ENCODE measurements around the gene CERS6.

The CERS6 gene

DNA sequence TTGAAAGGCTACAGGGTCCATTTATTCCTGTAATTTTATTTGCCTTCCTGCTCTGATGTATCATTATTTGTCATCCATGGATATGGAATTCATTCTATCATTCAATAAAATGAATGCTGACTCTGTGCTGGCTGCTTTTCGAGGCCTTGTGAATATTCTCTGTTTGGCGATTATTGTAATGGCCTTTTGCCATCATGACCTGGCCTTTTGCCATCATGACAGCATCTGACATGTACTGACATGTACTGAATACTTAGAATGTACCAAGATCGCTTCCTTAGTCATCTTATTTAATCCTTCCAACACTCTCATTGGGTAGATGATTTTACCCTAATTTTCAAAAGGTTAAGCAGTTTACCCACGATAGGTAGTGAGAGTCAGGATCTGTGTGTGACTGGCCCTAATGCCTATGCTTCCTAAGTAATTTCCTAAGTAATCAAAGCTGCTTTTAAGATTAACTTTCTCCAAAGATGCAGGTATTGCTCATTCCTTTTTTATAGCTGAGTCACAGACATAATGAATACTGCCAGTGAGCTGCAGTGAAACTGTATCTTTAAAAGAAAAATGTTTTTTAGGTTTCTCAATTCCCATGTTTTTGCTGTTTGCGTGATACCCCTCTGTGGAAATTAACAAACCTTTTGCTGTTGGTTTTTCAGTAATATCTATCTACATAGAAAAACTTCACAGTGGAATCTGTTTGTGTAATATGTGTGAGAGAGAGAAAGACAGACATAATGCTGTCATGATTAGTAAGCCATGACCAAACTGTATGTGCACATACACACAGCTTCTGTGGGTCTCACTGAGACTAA lies 127.8 kb downstream of the CERS6 start:
- Mint-ChIP-seq H3K4me1 (peaks cover 5% of the 10 kb centered on the region), H3K9me3 (no peaks in the 10 kb centered on the region), H3K36me3 (ENCODE audit: insufficient read depth) (no peaks in the 10 kb centered on the region), H3K27me3 (no peaks in the 10 kb centered on the region), H3K4me3 (no peak overlapping the region), H3K27ac (ENCODE audit: low read depth) (no peak overlapping the region)
- ATAC-seq (replicated peaks; ENCODE audit: extremely low read depth, poor library complexity, severe bottlenecking) (no peak), DNase-seq (ENCODE audit: low spot score in 2 of 2) (no peak)

DNA sequence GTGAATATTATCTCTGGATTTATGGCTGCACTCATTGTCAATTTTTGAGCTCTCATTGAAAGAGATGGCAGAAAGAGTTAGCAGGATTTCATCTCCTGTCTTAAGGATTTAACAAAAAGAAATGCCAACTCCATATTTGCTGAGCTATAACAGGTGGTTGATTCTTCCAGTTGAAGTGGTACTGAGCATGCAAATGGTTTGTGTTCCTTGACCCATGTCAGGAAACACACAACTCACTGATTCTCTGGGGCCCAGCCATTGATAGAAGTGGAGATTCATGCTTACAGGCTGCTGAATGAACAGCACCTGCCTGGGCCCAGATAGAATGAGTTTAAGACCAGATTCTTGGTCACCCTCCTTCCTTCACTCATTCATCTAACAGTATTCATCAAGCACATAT lies 128.8 kb downstream of the CERS6 start:
- H3K4me1 Mint-ChIP-seq: peaks cover 5% of the 10 kb centered on the region
- no peaks in the 10 kb centered on the region for H3K9me3 Mint-ChIP-seq
- ATAC-seq (replicated peaks; ENCODE audit: extremely low read depth, poor library complexity, severe bottlenecking) (no peak), DNase-seq (ENCODE audit: low spot score in 2 of 2) (no peak)
- H3K27ac Mint-ChIP-seq (ENCODE audit: low read depth): no peak overlapping the region
- no peak overlapping the region for H3K4me3 Mint-ChIP-seq
- no peaks in the 10 kb centered on the region for H3K36me3 Mint-ChIP-seq (ENCODE audit: insufficient read depth)
- H3K27me3 Mint-ChIP-seq: no peaks in the 10 kb centered on the region

DNA sequence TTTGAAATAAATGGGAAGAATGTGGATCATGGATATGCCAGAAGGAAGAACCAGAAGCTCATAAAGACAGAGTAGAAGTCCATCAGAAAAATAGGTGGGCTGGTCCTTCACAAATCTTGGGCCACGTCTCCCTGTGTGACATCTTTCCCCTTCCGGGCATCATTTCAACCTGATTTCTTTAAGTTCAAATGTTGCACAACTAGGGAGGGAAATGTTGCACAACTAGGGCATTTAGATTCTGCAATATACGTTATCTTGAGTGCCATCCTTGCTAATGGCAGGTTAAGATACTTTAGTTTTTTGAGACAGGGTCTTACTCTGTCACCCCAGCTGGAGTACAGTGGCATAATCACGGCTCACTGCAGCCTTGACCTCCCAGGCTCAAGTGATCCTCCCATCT lies 129.6 kb downstream of the CERS6 start:
- H3K9me3 Mint-ChIP-seq: no peaks in the 10 kb centered on the region
- H3K27me3 Mint-ChIP-seq: no peaks in the 10 kb centered on the region
- DNase-seq (ENCODE audit: low spot score in 2 of 2): no peak
- H3K4me3 Mint-ChIP-seq: no peak overlapping the region
- no peaks in the 10 kb centered on the region for H3K36me3 Mint-ChIP-seq (ENCODE audit: insufficient read depth)
- no peak for ATAC-seq (replicated peaks; ENCODE audit: extremely low read depth, poor library complexity, severe bottlenecking)
- no peak overlapping the region for H3K27ac Mint-ChIP-seq (ENCODE audit: low read depth)
- peaks cover 5% of the 10 kb centered on the region for H3K4me1 Mint-ChIP-seq

DNA sequence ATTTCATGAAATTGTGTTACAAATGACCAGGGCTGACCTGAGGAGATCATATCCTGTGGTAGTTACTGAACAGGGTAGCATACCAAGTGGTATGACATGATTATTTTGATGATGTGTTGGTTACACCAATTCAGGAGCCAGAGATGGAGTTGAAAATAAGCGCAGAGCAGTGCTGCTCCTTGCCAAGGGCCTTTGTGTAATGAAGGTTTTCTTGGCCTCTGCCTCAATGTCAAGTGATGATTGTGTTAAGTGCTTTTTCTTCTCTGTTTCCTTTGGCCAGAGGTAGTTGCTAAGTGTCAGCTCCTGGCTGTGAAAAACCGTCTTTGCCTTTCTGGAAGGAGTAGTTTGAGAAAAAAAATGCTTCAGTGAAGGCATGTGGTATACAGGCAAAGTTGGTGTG lies 131.2 kb downstream of the CERS6 start:
- DNase-seq (ENCODE audit: low spot score in 2 of 2): no peak
- Mint-ChIP-seq H3K27ac (ENCODE audit: low read depth) (no peak overlapping the region), H3K27me3 (no peaks in the 10 kb centered on the region), H3K36me3 (ENCODE audit: insufficient read depth) (no peaks in the 10 kb centered on the region), H3K9me3 (no peaks in the 10 kb centered on the region), H3K4me1 (peaks cover 5% of the 10 kb centered on the region), H3K4me3 (no peak overlapping the region)
- ATAC-seq (replicated peaks; ENCODE audit: extremely low read depth, poor library complexity, severe bottlenecking): no peak

DNA sequence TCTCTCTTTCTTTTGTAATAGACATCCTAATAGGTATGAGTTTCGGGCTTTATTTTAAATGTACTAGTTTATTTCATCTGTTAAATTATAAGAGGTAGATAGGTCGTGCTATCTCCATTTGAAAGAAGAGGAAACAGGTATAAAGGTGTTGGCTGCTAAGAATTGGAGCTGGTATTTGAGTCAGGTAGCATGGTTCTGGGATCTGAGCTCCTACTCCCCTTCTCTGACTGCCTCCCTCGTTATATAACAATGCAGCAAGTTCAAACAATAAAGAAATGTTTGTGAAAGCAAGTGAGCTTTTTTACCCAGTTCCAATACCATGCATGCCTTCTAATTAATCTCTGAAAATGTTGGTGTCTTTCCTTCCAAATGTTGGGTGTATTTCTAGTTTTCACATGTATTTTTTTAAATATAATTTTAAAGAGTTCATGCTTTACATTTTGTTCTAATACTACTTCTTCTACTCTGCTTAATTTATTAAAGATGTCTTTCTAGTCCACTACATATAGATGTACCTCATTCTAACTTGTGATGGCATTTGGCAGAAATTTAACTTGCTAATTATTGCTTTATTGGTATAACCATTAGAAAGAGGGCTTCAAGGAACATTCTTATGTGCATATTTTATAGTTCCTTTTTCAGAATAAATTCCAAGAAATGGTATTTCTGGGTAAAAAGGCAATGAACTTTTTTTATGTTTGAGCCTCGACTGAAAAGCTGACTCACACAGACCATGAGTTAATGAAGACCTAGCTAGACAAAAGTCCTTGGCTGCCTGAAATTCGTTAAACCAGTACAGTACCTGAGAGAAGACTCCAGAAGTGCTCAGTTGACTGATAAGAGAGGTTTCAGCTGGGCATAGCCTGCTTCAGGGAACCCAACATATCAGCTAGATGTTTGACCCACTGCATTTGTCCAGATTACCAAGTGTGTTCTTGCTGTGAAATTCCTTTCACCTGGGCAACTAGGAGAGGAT lies 133.5 kb downstream of the CERS6 start:
- Mint-ChIP-seq H3K4me1 (no peaks in the 10 kb centered on the region), H3K9me3 (no peaks in the 10 kb centered on the region)
- ATAC-seq (replicated peaks; ENCODE audit: extremely low read depth, poor library complexity, severe bottlenecking): no peak

DNA sequence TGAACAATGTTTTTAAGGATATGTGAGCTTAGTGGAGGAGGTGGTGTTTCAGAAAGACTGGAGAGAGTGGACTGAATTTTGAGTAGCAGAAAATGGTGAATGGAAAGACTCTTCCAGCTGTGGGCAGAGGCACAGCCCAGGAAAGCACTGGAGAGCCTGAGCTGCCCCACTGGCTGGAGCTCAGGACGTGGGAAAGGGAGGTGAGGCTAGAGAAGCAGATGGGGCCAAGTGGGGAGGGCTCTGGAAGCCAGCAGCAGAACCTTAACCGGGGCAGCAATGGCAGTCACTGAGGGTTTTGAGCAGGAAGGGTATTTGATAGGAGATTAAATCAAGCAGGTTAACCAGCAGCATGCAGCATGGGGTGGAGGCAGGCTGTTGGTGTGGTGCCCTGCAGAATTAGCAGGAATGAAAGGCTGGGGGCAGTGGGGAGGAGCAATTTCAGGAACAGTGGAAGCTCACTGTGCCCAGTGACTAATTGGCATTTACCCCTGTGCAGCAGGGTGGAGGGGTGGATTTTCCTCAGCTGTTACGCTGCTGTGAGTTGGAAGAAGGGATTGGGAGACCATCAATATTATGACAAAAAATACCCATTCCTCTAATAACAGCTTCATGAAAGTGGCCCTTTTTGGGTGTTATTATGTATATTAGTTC lies 136.2 kb downstream of the CERS6 start:
- no peaks in the 10 kb centered on the region for H3K27me3 Mint-ChIP-seq
- H3K9me3 Mint-ChIP-seq: no peaks in the 10 kb centered on the region
- ATAC-seq (replicated peaks; ENCODE audit: extremely low read depth, poor library complexity, severe bottlenecking) (no peak), DNase-seq (ENCODE audit: low spot score in 2 of 2) (no peak)
- no peaks in the 10 kb centered on the region for H3K36me3 Mint-ChIP-seq (ENCODE audit: insufficient read depth)
- H3K4me3 Mint-ChIP-seq: no peak overlapping the region
- no peak overlapping the region for H3K27ac Mint-ChIP-seq (ENCODE audit: low read depth)
- no peaks in the 10 kb centered on the region for H3K4me1 Mint-ChIP-seq

More for the DNA sequence above, 133.5 kb downstream of the CERS6 start:
- no peak for DNase-seq (ENCODE audit: low spot score in 2 of 2)
- Mint-ChIP-seq H3K4me3 (no peak overlapping the region), H3K27me3 (no peaks in the 10 kb centered on the region), H3K36me3 (ENCODE audit: insufficient read depth) (no peaks in the 10 kb centered on the region), H3K27ac (ENCODE audit: low read depth) (no peak overlapping the region)

DNA sequence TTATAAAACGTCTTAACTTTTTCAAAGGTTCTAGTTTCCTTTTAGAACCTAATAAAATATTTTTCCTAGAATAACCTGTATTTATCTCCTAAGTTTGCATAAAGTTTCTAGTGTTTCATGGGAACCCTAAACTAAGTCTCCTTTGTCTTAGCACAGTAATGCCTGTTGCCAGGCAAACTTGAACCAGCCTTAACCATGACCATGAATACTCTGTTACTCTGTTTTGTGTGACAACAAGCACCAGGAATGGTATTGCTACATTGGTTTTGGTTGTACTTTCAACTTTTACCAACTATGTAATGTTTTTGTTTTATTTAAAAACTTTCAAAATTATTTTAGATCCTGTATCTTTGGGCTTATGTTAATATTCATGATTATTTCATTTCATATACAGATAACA lies 137.6 kb downstream of the CERS6 start:
- no peak overlapping the region for H3K27ac Mint-ChIP-seq (ENCODE audit: low read depth)
- no peaks in the 10 kb centered on the region for H3K36me3 Mint-ChIP-seq (ENCODE audit: insufficient read depth)
- H3K4me1 Mint-ChIP-seq: no peaks in the 10 kb centered on the region
- no peak overlapping the region for H3K4me3 Mint-ChIP-seq
- H3K27me3 Mint-ChIP-seq: no peaks in the 10 kb centered on the region
- ATAC-seq (replicated peaks; ENCODE audit: extremely low read depth, poor library complexity, severe bottlenecking) (no peak), DNase-seq (ENCODE audit: low spot score in 2 of 2) (no peak)
- H3K9me3 Mint-ChIP-seq: no peaks in the 10 kb centered on the region

DNA sequence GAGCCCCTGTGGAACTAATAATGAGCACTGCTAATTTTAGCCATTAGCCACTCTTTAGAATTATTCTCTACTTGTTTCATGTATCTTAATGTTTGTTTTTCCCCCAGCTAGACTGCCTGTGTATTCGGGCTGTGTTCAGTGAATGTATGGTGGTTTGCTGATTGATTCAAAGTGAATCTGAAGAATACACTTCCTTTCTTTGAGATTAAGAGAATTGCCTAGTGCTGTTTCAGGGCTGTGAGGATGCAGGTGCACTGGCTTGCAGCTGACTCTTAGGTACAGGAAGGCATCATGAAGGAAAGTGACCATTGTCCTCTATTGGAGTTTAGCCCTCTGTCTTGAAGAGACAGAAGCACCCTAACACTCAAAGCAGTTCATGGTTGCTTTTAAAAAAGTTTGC lies 138.7 kb downstream of the CERS6 start:
- ATAC-seq (replicated peaks; ENCODE audit: extremely low read depth, poor library complexity, severe bottlenecking) (no peak), DNase-seq (ENCODE audit: low spot score in 2 of 2) (no peak)
- H3K4me3 Mint-ChIP-seq: no peak overlapping the region
- H3K9me3 Mint-ChIP-seq: no peaks in the 10 kb centered on the region
- H3K27me3 Mint-ChIP-seq: no peaks in the 10 kb centered on the region
- no peak overlapping the region for H3K27ac Mint-ChIP-seq (ENCODE audit: low read depth)
- no peaks in the 10 kb centered on the region for H3K36me3 Mint-ChIP-seq (ENCODE audit: insufficient read depth)
- no peaks in the 10 kb centered on the region for H3K4me1 Mint-ChIP-seq

DNA sequence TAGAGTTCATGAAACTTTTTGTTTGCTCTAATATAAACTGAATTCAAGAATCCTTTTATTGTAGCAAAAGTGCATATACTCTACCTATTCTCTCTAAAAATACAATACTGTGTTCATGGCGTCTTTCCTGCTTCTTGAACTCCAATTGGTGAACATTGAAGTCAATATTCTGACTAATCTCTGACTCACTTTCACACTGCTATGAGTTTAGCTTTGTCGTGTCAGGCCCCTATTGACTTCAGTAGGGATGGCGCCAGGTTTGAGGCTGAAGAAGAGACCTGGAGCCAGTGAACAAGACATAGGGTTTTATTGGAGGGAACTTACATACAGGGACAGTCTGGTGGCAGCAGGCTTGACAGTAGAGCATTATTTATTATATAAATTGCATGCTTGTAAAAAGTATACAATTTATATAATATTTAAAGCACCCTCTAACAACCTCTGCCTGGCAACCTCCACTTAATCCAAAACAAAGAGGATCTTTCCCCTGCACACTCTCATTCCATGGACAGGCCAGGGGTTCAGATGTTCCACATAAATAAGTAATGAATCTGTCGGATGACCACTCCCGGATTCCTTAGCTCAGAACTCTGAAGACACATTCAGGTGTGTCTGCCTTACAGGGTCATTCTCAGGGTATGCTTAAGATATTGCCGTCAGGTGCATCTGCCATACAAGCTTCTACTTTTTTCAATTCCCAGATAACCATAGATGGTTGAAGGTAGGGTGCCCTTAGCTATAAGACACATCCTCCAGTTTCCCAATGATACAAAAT lies 141.0 kb downstream of the CERS6 start:
- DNase-seq (ENCODE audit: low spot score in 2 of 2) (no peak), ATAC-seq (replicated peaks; ENCODE audit: extremely low read depth, poor library complexity, severe bottlenecking) (no peak)
- H3K36me3 Mint-ChIP-seq (ENCODE audit: insufficient read depth): no peaks in the 10 kb centered on the region
- no peak overlapping the region for H3K27ac Mint-ChIP-seq (ENCODE audit: low read depth)
- no peaks in the 10 kb centered on the region for H3K4me1 Mint-ChIP-seq
- H3K9me3 Mint-ChIP-seq: no peaks in the 10 kb centered on the region
- no peak overlapping the region for H3K4me3 Mint-ChIP-seq
- H3K27me3 Mint-ChIP-seq: no peaks in the 10 kb centered on the region

DNA sequence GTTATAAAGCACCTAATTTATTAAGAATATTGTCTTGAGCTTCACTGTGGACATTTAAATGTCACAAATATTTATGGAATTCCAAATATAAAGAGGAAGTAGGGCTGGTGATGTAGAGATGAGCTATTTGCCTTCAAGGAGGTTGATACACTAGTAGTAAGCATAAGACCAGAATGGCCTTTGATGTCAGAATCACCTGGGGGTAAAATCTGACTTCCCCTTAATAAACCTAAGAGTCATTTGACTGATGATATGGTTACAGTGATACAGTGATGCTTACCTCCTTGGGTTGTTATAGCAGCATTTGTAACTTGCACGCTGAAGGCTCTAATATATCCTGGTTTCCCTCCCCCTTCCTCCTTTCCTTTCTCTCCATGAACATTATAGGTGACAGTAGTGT lies 143.7 kb downstream of the CERS6 start:
- ATAC-seq (replicated peaks; ENCODE audit: extremely low read depth, poor library complexity, severe bottlenecking): no peak
- Mint-ChIP-seq H3K27ac (ENCODE audit: low read depth) (no peak overlapping the region), H3K9me3 (peaks cover 2% of the 10 kb centered on the region), H3K4me3 (no peak overlapping the region), H3K36me3 (ENCODE audit: insufficient read depth) (no peaks in the 10 kb centered on the region), H3K4me1 (no peaks in the 10 kb centered on the region), H3K27me3 (no peaks in the 10 kb centered on the region)
- no peak for DNase-seq (ENCODE audit: low spot score in 2 of 2)

DNA sequence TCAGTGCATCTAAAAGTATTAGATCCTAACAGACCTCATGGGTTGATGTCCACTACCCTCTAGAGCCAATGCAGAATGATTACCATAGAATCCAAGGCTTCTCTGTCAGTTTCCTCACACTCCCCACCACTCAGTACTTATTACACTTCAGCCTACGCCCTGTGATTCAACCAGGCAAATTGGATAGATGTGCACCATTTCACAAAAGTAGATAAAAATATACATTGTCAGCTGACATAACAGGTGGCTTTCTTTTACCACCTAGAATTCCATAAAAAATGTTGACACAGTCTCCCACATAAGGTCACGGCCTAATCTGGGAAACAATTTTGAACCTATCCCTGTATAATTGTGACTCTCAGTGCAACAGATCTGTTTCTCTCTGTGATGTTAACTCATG lies 144.9 kb downstream of the CERS6 start:
- no peaks in the 10 kb centered on the region for H3K4me1 Mint-ChIP-seq
- H3K27ac Mint-ChIP-seq (ENCODE audit: low read depth): no peak overlapping the region
- H3K4me3 Mint-ChIP-seq: no peak overlapping the region
- H3K36me3 Mint-ChIP-seq (ENCODE audit: insufficient read depth): no peaks in the 10 kb centered on the region
- no peak for DNase-seq (ENCODE audit: low spot score in 2 of 2)
- peaks cover 10% of the 10 kb centered on the region for H3K9me3 Mint-ChIP-seq
- no peak for ATAC-seq (replicated peaks; ENCODE audit: extremely low read depth, poor library complexity, severe bottlenecking)
- no peaks in the 10 kb centered on the region for H3K27me3 Mint-ChIP-seq

DNA sequence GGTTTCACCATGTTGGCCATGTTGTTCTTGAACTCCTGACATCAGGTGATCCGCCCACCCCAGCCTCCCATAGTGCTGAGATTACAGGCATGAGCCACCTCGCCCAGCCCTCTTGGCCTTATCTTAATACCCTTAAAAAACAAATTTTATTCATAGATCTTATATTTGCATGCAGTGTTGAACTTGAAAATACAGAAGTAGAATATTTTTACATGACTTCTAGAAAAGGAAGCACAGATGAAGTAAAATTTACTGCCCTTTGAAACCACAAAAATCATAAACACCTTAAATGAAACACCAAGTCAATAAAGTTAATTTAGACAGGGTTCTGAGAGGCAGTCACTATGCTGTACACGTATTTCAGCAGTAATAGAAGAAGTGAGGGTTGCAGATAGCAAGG lies 145.7 kb downstream of the CERS6 start:
- ATAC-seq (replicated peaks; ENCODE audit: extremely low read depth, poor library complexity, severe bottlenecking): no peak
- no peaks in the 10 kb centered on the region for H3K27me3 Mint-ChIP-seq
- peaks cover 10% of the 10 kb centered on the region for H3K9me3 Mint-ChIP-seq
- H3K27ac Mint-ChIP-seq (ENCODE audit: low read depth): no peak overlapping the region
- no peak overlapping the region for H3K4me3 Mint-ChIP-seq
- no peaks in the 10 kb centered on the region for H3K36me3 Mint-ChIP-seq (ENCODE audit: insufficient read depth)
- H3K4me1 Mint-ChIP-seq: no peaks in the 10 kb centered on the region
- DNase-seq (ENCODE audit: low spot score in 2 of 2): no peak

Measured in central memory CD8-positive, alpha-beta T cell (primary cell).